ENCODE measurements around the gene SORT1. TPM values are rescaled to one million over a fixed set of nuclear protein-coding genes. Genes with fewer than 3 reads are reported as not detected.

The SORT1 gene
- total RNA-seq, 1 experiment from 2014 or later = 13.3 TPM

- no TSS peak for BruUV-seq (replicated peaks)
- H3K27me3 Mint-ChIP-seq (ENCODE audit: insufficient read depth, unreplicated experiment) = no peaks in the 10 kb centered on the region
- no peak overlapping the region for H3K27ac Mint-ChIP-seq (ENCODE audit: low read depth, unreplicated experiment)
- DNase-seq (ENCODE audit: unreplicated experiment) = no peak
- TF ChIP-seq CTCF (IDR thresholded peaks at IDR 0.05; ENCODE audit: unreplicated experiment) = no peak
- H3K36me3 Mint-ChIP-seq (ENCODE audit: insufficient read depth, unreplicated experiment) = peaks cover 5% of the 10 kb centered on the region
- POLR2A ChIA-PET = no interaction called here
- CTCF ChIA-PET = interaction anchor here (1.0 kb wide), 1 partner anchor 16 kb away, joined by 7 read pairs; no protein-coding TSS in a partner anchor
- no peaks in the 10 kb centered on the region for H3K9me3 Mint-ChIP-seq (ENCODE audit: unreplicated experiment)
- no peak overlapping the region for H3K4me3 Mint-ChIP-seq (ENCODE audit: unreplicated experiment)
- intact Hi-C loops (cut with micrococcal nuclease) = no loop called here
- H3K4me1 Mint-ChIP-seq (ENCODE audit: insufficient read depth, unreplicated experiment) = no peaks in the 10 kb centered on the region
Observed at GRCh38 chr1:109351457-109351856, 46.3 kb downstream of the SORT1 start.

GRCh38 chr1:109350655-109351054 lies 47.1 kb downstream of the SORT1 start:
- no peak overlapping the region for H3K4me3 Mint-ChIP-seq (ENCODE audit: unreplicated experiment)
- TF ChIP-seq CTCF (IDR thresholded peaks at IDR 0.05; ENCODE audit: unreplicated experiment) = no peak
- no peaks in the 10 kb centered on the region for H3K4me1 Mint-ChIP-seq (ENCODE audit: insufficient read depth, unreplicated experiment)
- intact Hi-C loops (cut with micrococcal nuclease) = no loop called here
- no peak for DNase-seq (ENCODE audit: unreplicated experiment)
- H3K27me3 Mint-ChIP-seq (ENCODE audit: insufficient read depth, unreplicated experiment) = no peaks in the 10 kb centered on the region
- no peak overlapping the region for H3K27ac Mint-ChIP-seq (ENCODE audit: low read depth, unreplicated experiment)
- no TSS peak for BruUV-seq (replicated peaks)
- POLR2A ChIA-PET = interaction anchor here (0.7 kb wide), 1 partner anchor 109 kb away, joined by 4 read pairs; no protein-coding TSS in a partner anchor
- H3K9me3 Mint-ChIP-seq (ENCODE audit: unreplicated experiment) = no peaks in the 10 kb centered on the region
- peaks cover 9% of the 10 kb centered on the region for H3K36me3 Mint-ChIP-seq (ENCODE audit: insufficient read depth, unreplicated experiment)
- CTCF ChIA-PET = interaction anchor here (0.5 to 1.0 kb wide), 3 partner anchors 21 to 143 kb away, joined by 3 read pairs; partner anchors contain the start of gene CYB561D1

GRCh38 chr1:109350182-109350581 lies 47.5 kb downstream of the SORT1 start:
- TF ChIP-seq CTCF (IDR thresholded peaks at IDR 0.05; ENCODE audit: unreplicated experiment) = no peak
- H3K27me3 Mint-ChIP-seq (ENCODE audit: insufficient read depth, unreplicated experiment) = no peaks in the 10 kb centered on the region
- ChIA-PET CTCF (interaction anchor here (0.9 to 1.0 kb wide), 2 partner anchors 22 to 49 kb away, joined by 3 read pairs; no protein-coding TSS in a partner anchor), POLR2A (interaction anchor here (0.6 kb wide), 1 partner anchor 12 kb away, joined by 3 read pairs; no protein-coding TSS in a partner anchor)
- H3K4me3 Mint-ChIP-seq (ENCODE audit: unreplicated experiment) = no peak overlapping the region
- intact Hi-C loops (cut with micrococcal nuclease) = no loop called here
- no peak overlapping the region for H3K27ac Mint-ChIP-seq (ENCODE audit: low read depth, unreplicated experiment)
- BruUV-seq (replicated peaks) = no TSS peak
- DNase-seq (ENCODE audit: unreplicated experiment) = no peak
- H3K4me1 Mint-ChIP-seq (ENCODE audit: insufficient read depth, unreplicated experiment) = no peaks in the 10 kb centered on the region
- H3K9me3 Mint-ChIP-seq (ENCODE audit: unreplicated experiment) = no peaks in the 10 kb centered on the region
- peaks cover 9% of the 10 kb centered on the region for H3K36me3 Mint-ChIP-seq (ENCODE audit: insufficient read depth, unreplicated experiment)

DNA sequence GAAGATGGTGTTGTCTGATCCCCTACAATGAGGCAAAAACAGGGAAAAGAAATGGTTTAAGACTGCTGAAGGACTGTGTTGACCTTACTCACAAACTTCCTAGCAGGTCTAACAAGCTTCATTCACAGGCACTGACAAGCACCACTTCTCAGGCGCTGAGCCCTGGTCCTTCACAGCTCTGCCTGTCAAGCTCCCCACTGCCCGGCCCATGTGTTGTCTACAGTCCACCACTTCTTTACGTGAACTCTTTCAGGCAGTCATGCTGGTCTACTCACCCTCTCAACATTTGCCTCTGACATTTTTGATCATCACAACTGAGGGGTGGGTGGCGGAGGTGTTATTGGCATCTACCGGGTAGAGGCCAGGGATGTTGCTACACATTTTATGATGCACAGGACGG lies 50.2 kb downstream of the SORT1 start:
- no peak for TF ChIP-seq CTCF (IDR thresholded peaks at IDR 0.05; ENCODE audit: unreplicated experiment)
- H3K27ac Mint-ChIP-seq (ENCODE audit: low read depth, unreplicated experiment) = no peak overlapping the region
- no peaks in the 10 kb centered on the region for H3K4me1 Mint-ChIP-seq (ENCODE audit: insufficient read depth, unreplicated experiment)
- no peak overlapping the region for H3K4me3 Mint-ChIP-seq (ENCODE audit: unreplicated experiment)
- no TSS peak for BruUV-seq (replicated peaks)
- ChIA-PET CTCF (no interaction called here), POLR2A (no interaction called here)
- intact Hi-C loops (cut with micrococcal nuclease) = no loop called here
- no peaks in the 10 kb centered on the region for H3K27me3 Mint-ChIP-seq (ENCODE audit: insufficient read depth, unreplicated experiment)
- DNase-seq (ENCODE audit: unreplicated experiment) = no peak
- peaks cover 9% of the 10 kb centered on the region for H3K36me3 Mint-ChIP-seq (ENCODE audit: insufficient read depth, unreplicated experiment)
- no peaks in the 10 kb centered on the region for H3K9me3 Mint-ChIP-seq (ENCODE audit: unreplicated experiment)
